ENCODE results near the gene PTPRG.

The PTPRG gene

GRCh38 chr3:61903074-61903473, 341.7 kb downstream of the PTPRG start:
- no peak for DNase-seq

- no peak for DNase-seq
Measured at GRCh38 chr3:61903931-61904657, 342.7 kb downstream of the PTPRG start.

GRCh38 chr3:61907210-61907795, 345.9 kb downstream of the PTPRG start:
- no peak for DNase-seq

- no peak for DNase-seq
Measured at GRCh38 chr3:61908382-61908781, 347.0 kb downstream of the PTPRG start.

GRCh38 chr3:61910732-61911131, 349.4 kb downstream of the PTPRG start:
- no peak for DNase-seq

- DNase-seq = no peak
Measured at GRCh38 chr3:61912158-61912557, 350.8 kb downstream of the PTPRG start.

GRCh38 chr3:61913701-61914100, 352.3 kb downstream of the PTPRG start:
- no peak for DNase-seq

GRCh38 chr3:61914276-61914675, 352.9 kb downstream of the PTPRG start:
- no peak for DNase-seq

GRCh38 chr3:61915296-61915695, 353.9 kb downstream of the PTPRG start:
- DNase-seq = no peak

GRCh38 chr3:61919371-61919770, 358.0 kb downstream of the PTPRG start:
- DNase-seq = no peak

- no peak for DNase-seq
Measured at GRCh38 chr3:61922118-61922517, 360.7 kb downstream of the PTPRG start.

GRCh38 chr3:61924090-61924735, 362.8 kb downstream of the PTPRG start:
- DNase-seq = no peak

- DNase-seq = no peak
Measured at GRCh38 chr3:61924991-61925390, 363.6 kb downstream of the PTPRG start.

- no peak for DNase-seq
Measured at GRCh38 chr3:61925721-61926120, 364.4 kb downstream of the PTPRG start.

- DNase-seq = no peak
Measured at GRCh38 chr3:61926923-61927322, 365.6 kb downstream of the PTPRG start.

- no peak for DNase-seq
Measured at GRCh38 chr3:61927332-61927731, 366.0 kb downstream of the PTPRG start.

GRCh38 chr3:61928039-61928438, 366.7 kb downstream of the PTPRG start:
- no peak for DNase-seq

- DNase-seq = no peak
Measured at GRCh38 chr3:61928776-61929314, 367.5 kb downstream of the PTPRG start.

- no peak for DNase-seq
Measured at GRCh38 chr3:61929617-61930016, 368.2 kb downstream of the PTPRG start.

- no peak for DNase-seq
Measured at GRCh38 chr3:61932499-61932898, 371.1 kb downstream of the PTPRG start.

- no peak for DNase-seq
Measured at GRCh38 chr3:61933798-61934504, 372.6 kb downstream of the PTPRG start.

- no peak for DNase-seq
Measured at GRCh38 chr3:61934505-61934871, 373.1 kb downstream of the PTPRG start.

GRCh38 chr3:61935814-61936213, 374.4 kb downstream of the PTPRG start:
- DNase-seq = no peak

Data from activated naive CD4-positive, alpha-beta T cell (primary cell).